GM21423 (cell line): ENCODE results near the gene GRP.
"Not testable (repeated sequence)": the region's sequence is repeated elsewhere in the genome, so short reads cannot be mapped to it uniquely, and the experiment has no call there.

Experiments
- ATAC-seq: cut with Tn5 transposase; IDR thresholded peaks from one replicate; pipeline ENCODE4 v1.9.1; 2021; ENCODE audit warnings: mild to moderate bottlenecking, moderate library complexity; ENCODE audit not compliant: unreplicated experiment

Gene GRP

DNA sequence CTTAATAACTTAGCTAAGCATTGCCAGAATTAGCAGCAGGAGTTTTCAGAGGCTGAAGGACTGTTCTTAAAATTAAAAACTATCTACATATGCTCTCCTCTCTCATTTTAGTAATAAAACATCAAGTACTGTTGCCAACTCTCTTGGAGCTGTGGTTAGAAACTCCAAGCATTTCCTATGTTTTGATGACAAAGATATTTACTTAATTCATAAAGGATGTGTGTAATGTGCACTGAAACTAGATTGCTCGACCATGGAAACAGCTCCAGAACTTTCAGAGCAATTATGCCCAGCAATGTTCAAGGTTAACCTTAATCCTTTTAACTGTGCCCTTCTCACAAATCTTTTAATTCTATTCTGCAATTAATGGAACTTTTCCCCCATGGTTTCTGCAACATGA lies 8.4 kb downstream of the GRP start:
- ATAC-seq = no peak

GRCh38 chr18:59229191-59229590 lies 9.2 kb downstream of the GRP start:
- no peak for ATAC-seq

DNA sequence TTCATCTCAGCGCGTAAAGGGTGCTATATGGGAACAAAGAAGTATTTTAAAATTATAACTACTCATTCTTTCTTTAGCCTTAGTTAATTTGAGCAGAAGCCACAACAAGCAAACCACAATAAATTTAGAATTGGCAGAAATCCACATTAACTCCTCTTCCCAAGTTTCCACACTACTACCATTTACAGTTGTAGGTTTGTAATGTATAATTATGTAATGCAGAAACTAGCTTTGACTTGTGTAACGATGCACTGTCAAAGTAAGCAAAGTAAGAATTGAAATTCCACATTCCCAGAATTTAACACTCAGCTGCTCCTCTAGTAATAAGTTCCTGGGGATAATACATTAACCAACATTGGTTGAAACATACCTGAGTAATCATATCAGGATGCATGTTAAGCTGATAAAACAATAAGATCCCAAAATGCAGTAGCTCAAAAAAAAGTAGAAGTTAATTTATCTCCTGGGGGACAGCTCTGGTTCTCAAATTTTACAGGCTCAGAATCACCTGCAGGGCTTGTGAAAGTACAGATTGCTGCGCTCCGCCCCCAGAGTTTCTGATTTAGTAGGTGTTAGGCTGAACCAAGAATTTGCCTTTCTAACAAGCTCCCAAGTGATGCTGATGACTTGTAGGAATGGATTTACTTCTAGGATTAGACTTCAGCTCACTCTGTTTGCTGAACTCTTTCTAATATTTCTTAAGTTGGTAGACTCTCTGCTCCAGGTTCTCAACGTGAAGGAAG lies 9.9 kb downstream of the GRP start:
- ATAC-seq = no peak

- ATAC-seq = no peak
These were observed 11.2 kb downstream of the GRP start for GRCh38 chr18:59231114-59231513.

DNA sequence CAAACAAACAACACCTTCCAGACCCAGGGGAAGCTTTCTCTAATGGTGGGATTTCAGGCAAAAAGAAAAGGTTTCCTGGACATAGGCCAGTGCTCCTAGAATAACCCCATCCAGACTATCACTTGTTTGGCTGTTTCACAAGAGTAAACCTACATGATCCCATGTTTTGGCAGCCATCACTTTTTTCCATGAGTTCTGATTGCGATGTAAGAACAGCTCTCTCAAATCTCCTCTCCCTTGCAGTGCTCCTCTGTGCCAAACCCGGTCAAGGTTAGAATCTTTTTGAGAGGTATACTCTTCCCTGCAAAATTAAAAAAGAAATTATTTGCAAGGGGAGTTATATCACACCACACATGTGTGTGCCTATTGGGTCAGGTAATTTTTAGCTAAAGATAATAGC lies 11.9 kb downstream of the GRP start:
- no peak for ATAC-seq

- no peak for ATAC-seq
These were observed 12.5 kb downstream of the GRP start for GRCh38 chr18:59232309-59233016.

GRCh38 chr18:59233017-59233410 lies 13.1 kb downstream of the GRP start:
- ATAC-seq = no peak

GRCh38 chr18:59238385-59238784 lies 18.4 kb downstream of the GRP start:
- ATAC-seq = no peak

GRCh38 chr18:59239642-59240041 lies 19.7 kb downstream of the GRP start:
- ATAC-seq = no peak

- no peak for ATAC-seq
These were observed 22.9 kb downstream of the GRP start for GRCh38 chr18:59242906-59243305.

DNA sequence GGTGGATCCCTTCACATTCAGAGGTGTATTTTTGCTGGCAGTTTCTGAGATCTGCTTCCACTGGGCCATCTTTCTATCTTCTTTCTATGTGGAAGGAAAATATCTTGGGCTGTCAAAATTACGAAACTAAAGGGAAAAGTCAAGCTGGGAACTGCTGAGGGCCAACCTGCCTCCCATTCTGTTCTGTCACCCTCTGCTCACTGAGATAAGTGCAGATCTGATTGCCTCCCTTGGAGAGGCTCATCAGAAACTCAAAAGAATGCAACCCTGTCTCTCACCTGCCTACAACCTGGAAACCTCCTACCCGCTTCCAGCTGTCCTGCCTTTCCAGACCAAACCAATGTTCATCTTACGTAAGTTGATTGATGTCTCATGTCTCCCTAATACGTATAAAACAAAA lies 26.8 kb downstream of the GRP start:
- no peak for ATAC-seq

GRCh38 chr18:59249199-59249774 lies 29.3 kb downstream of the GRP start:
- no peak for ATAC-seq

DNA sequence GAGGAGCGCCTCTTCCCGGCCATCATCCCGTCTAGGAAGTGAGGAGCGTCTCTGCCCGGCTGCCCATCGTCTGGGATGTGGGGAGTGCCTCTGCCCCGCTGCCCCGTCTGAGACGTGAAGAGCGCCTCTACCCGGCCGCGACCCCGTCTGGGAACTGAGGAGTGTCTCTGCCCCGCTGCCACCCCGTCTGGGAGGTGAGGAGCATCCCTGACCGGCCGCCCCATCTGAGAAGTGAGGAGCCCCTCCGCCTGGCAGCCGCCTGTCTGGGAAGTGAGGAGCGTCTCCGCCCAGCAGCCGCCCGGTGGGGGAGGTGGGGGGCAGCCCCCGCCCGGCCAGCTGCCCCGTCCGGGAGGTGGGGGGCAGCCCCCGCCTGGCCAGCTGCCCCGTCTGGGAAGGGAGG lies 35.5 kb downstream of the GRP start:
- not testable (repeated sequence) for ATAC-seq

- not testable (repeated sequence) for ATAC-seq
These were observed 41.9 kb downstream of the GRP start for GRCh38 chr18:59261842-59262241.

DNA sequence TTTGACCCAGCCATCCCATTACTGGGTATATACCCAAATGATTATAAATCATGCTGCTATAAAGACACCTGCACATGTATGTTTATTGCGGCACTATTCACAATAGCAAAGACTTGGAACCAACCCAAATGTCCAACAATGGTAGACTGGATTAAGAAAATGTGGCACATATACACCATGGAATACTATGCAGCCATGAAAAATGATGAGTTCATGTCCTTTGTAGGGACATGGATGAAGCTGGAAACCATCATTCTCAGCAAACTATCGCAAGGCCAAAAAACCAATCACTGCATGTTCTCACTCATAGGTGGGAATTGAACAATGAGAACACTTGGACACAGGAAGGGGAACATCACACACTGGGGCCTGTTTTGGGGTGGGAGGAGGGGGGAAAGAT lies 42.3 kb downstream of the GRP start:
- ATAC-seq = not testable (repeated sequence)

GRCh38 chr18:59263661-59264060 lies 43.7 kb downstream of the GRP start:
- ATAC-seq = no peak

DNA sequence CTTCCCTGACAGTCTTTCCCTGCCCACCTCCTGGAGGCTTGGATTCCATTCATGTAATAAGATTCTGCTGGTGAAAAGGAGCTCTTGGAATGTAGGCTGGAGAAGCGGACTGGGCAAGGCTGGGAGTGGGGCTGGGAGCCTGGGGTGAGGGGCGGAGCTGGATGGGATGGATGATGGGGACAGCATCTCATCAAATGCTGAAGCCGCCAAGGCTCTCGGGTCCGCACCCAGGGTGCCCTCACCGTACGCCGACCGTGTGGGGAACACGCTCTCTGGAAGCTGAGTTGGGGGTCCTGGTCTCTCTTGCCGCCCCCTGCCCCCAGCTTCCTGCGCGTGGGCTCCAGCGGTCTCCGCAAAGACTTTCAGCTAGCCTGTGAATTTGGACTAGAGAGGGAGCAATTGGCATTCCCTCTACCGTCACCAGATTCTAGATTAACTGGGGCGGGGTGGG lies 44.2 kb downstream of the GRP start:
- no peak for ATAC-seq

GRCh38 chr18:59264651-59265245 lies 44.8 kb downstream of the GRP start:
- ATAC-seq = no peak

DNA sequence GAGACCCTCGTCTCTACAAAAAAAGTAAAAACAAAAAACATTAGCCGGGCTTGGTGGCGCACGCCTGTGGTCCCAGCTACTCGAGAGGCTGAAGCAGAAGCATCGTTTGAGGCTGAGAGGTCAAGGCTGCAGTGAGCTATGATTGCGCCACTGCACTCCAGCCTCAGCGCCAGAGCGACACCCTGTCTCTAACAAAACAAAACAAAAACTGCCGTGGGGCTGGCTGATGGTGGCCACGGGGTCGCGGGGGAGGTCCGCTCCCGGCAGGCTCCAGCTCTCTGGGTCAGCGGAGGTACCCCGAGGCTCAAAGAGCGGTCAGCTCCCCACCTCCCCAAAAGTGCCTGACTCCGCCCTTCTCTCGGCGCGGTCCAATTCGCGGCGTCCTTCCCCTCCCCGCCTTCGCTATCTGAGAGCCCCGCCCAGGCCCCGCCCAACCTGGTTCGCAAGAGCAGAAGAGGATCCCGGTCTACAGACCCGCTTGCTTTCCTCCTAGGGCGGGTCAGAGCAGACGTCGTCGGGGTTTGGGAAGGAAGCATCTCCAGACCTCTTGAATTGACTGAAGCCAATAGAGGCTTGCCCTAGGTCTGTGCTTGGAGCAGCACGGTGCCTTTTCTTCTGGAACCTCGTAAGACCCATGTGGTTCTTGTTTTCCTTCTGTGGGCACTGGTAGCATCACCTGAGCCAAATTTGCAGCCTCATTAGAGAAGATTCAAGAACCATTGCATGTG lies 45.5 kb downstream of the GRP start:
- no peak for ATAC-seq

DNA sequence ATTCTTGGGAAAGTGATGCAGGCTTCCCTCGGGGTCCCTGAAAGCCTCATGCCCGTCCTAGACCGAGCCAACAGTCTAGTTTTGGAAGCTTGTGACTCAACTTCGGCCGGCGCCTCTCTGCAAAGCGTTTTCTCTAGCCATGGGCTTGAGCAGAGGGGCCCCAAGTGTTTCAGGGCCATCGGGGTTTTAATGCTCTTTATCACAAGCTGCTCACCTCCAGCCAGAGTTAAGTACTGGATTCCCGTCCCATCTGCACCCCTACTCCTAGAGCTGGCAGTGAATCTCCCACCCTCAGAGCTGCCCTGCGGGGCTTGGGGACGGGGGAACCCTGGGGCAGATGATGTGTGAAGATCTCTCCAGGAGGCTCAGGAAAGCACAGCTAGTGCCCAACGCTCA lies 46.0 kb downstream of the GRP start:
- ATAC-seq = no peak

GRCh38 chr18:59266459-59266858 lies 46.5 kb downstream of the GRP start:
- no peak for ATAC-seq
